CD4-positive, alpha-beta memory T cell (primary cell): ENCODE results near the gene PBRM1. TPM values are rescaled to one million over a fixed set of nuclear protein-coding genes. Genes with fewer than 3 reads are reported as not detected.

ENCODE experiments used
- CTCF ChIA-PET: fragments of 350-600 bp; sonication (Branson Sonifier 250); formaldehyde crosslinking; loops from one replicate; lab custom pipeline; 2021; ENCODE audit warnings: inconsistent platforms; ENCODE audit not compliant: partially characterized antibody; lab: Charles Lee
- POLR2A ChIA-PET: fragments of 350-600 bp; sonication (Branson Sonifier 250); formaldehyde crosslinking; loops from one replicate; lab custom pipeline; 2021; ENCODE audit not compliant: partially characterized antibody; lab: Charles Lee
- DNase-seq, 5 donors: peaks; one replicate each; pipeline versions ENCODE4 v3.0.0 to v3.0.0-alpha.2; 2020 to 2022; ENCODE audit warnings: mixed read lengths in 1 of 5
- H3K27ac ChIP-seq: one replicate; pipeline ENCODE4 v1.7.0; 2013; ENCODE audit warnings: low read depth, low read length
- H3K27me3 ChIP-seq: 2 replicates; pipeline ENCODE4 v1.7.0; 2013; ENCODE audit warnings: mild to moderate bottlenecking, low read length, moderate library complexity; ENCODE audit not compliant: insufficient read depth
- H3K36me3 ChIP-seq: 2 replicates; pipeline ENCODE4 v1.7.0; 2013; ENCODE audit warnings: mild to moderate bottlenecking, low read length, moderate library complexity; ENCODE audit not compliant: insufficient read depth
- H3K4me1 ChIP-seq: 2 replicates; pipeline ENCODE4 v1.7.0; 2013; ENCODE audit warnings: mild to moderate bottlenecking, low read length, moderate library complexity; ENCODE audit not compliant: insufficient read depth
- H3K4me3 ChIP-seq, 2 donors: one replicate each; pipeline ENCODE4 v1.7.0; 2013; ENCODE audit warnings: low read length in 2 of 2, mild to moderate bottlenecking in 1 of 2
- H3K9me3 ChIP-seq, 2 donors: one replicate each; pipeline ENCODE4 v1.7.0; 2013; ENCODE audit warnings: low read length in 2 of 2, control low read depth in 1 of 2; ENCODE audit not compliant: control insufficient read depth in 1 of 2
- H3K27ac Mint-ChIP-seq, 7 donors: one replicate each; pipeline ENCODE4 v1.8.0; 2020 to 2021; ENCODE audit warnings: mixed read lengths in 7 of 7, mild to moderate bottlenecking in 6 of 7, inconsistent platforms in 3 of 7, moderate library complexity in 3 of 7
- H3K27me3 Mint-ChIP-seq, 2 donors: one replicate each; pipeline ENCODE4 v1.8.0; 2020 to 2021; ENCODE audit warnings: mixed read lengths in 2 of 2
- H3K36me3 Mint-ChIP-seq, 2 donors: one replicate each; pipeline ENCODE4 v1.8.0; 2020 to 2021; ENCODE audit warnings: mixed read lengths in 2 of 2, inconsistent platforms in 1 of 2, mild to moderate bottlenecking in 1 of 2
- H3K4me1 Mint-ChIP-seq, 4 donors: one replicate each; pipeline ENCODE4 v1.8.0; 2020 to 2021; ENCODE audit warnings: mixed read lengths in 4 of 4, mild to moderate bottlenecking in 1 of 4
- H3K4me3 Mint-ChIP-seq, 8 donors: one replicate each; pipeline ENCODE4 v1.8.0; 2020 to 2021; ENCODE audit warnings: mixed read lengths in 8 of 8, mild to moderate bottlenecking in 7 of 8, moderate library complexity in 6 of 8, inconsistent platforms in 3 of 8
- H3K9me3 Mint-ChIP-seq, 8 donors: one replicate each; pipeline ENCODE4 v1.8.0; 2020 to 2021; ENCODE audit warnings: mixed read lengths in 8 of 8, mild to moderate bottlenecking in 5 of 8, inconsistent platforms in 3 of 8, moderate library complexity in 1 of 8
- intact Hi-C: fragments of 100-400 bp; cut with micrococcal nuclease; formaldehyde crosslinking; loops from one replicate; pipeline ENCODE4 v1.15.1; 2023
- polyA plus RNA-seq, 2 donors: library from polyadenylated mRNA; unstranded; fragments of 300-500 nt; fragmentation: Illumina TruSeq; gene quantifications; one replicate each; pipeline ENCODE4 v1.2.3, GENCODE V29; 2021
- total RNA-seq, 2 experiments: library from RNA; stranded (reverse); gene quantifications; one replicate each; pipeline ENCODE4 v1.2.3, GENCODE V29; 2021

PBRM1 gene
- total and polyA plus RNA-seq, 4 experiments from 2014 or later = 67.9 to 91.6 (median 76.3) TPM

GRCh38 chr3:52723935-52724334, 38.2 kb upstream of the PBRM1 start:
- POLR2A ChIA-PET = no interaction called here
- Histone ChIP-seq H3K4me1 (peaks cover 23% of the 10 kb centered on the region), H3K27ac (no peak overlapping the region), H3K36me3 (no peaks in the 10 kb centered on the region), H3K27me3 (no peaks in the 10 kb centered on the region), H3K4me3 (no peak overlapping the region), H3K9me3 (no peaks in the 10 kb centered on the region)
- Mint-ChIP-seq H3K27ac (no peak overlapping the region), H3K4me1 (peaks cover 15 to 28% (median 22%) of the 10 kb centered on the region in 4 donors), H3K4me3 (no peak overlapping the region), H3K27me3 (no peaks in the 10 kb centered on the region), H3K9me3 (peaks cover 0 to 21% (median 6%) of the 10 kb centered on the region in 8 donors), H3K36me3 (peaks cover 14 to 25% of the 10 kb centered on the region in 2 donors)
- no peak for DNase-seq
- intact Hi-C loops = no loop called here
- CTCF ChIA-PET = no interaction called here

- peaks cover 12 to 14% of the 10 kb centered on the region in 2 donors for H3K36me3 Mint-ChIP-seq
- no peak for DNase-seq
- intact Hi-C loops = no loop called here
- Histone ChIP-seq H3K36me3 (no peaks in the 10 kb centered on the region), H3K4me1 (peaks cover 23% of the 10 kb centered on the region), H3K4me3 (no peak overlapping the region), H3K27ac (no peak overlapping the region), H3K27me3 (no peaks in the 10 kb centered on the region), H3K9me3 (no peaks in the 10 kb centered on the region)
- H3K27ac Mint-ChIP-seq = peak overlapping the region in 3 of 7 donors; percentile 17 to 75 (median 18)
- ChIA-PET POLR2A (interaction anchor here (0.9 kb wide), 1 partner anchor 17 kb away, joined by 3 read pairs; the partner anchor contains the start of gene GLT8D1), CTCF (no interaction called here)
- no peaks in the 10 kb centered on the region for H3K27me3 Mint-ChIP-seq
- peaks cover 15 to 28% (median 22%) of the 10 kb centered on the region in 4 donors for H3K4me1 Mint-ChIP-seq
- H3K9me3 Mint-ChIP-seq = peaks cover 0 to 14% (median 0%) of the 10 kb centered on the region in 8 donors
- H3K4me3 Mint-ChIP-seq = no peak overlapping the region
Measured at GRCh38 chr3:52722491-52722890, 36.8 kb upstream of the PBRM1 start.

- DNase-seq = no peak
- Mint-ChIP-seq H3K4me1 (peaks cover 15 to 28% (median 22%) of the 10 kb centered on the region in 4 donors), H3K27me3 (no peaks in the 10 kb centered on the region), H3K36me3 (peaks cover 12 to 14% of the 10 kb centered on the region in 2 donors), H3K27ac (peak overlapping the region in 4 of 7 donors; percentile 50 to 95 (median 83)), H3K9me3 (peaks cover 0 to 14% (median 0%) of the 10 kb centered on the region in 8 donors), H3K4me3 (no peak overlapping the region)
- Histone ChIP-seq H3K4me3 (no peak overlapping the region), H3K9me3 (no peaks in the 10 kb centered on the region), H3K4me1 (peaks cover 23% of the 10 kb centered on the region), H3K36me3 (no peaks in the 10 kb centered on the region), H3K27ac (peak overlapping the region; percentile 4), H3K27me3 (no peaks in the 10 kb centered on the region)
- ChIA-PET POLR2A (interaction anchor here (0.6 to 2.2 kb wide), 2 partner anchors 13 to 16 kb away, joined by 3 to 16 read pairs; partner anchors contain the start of genes GLT8D1 and SPCS1), CTCF (no interaction called here)
- intact Hi-C loops = no loop called here
Measured at GRCh38 chr3:52721730-52722008, 36.0 kb upstream of the PBRM1 start.

- Histone ChIP-seq H3K27ac (peak overlapping the region; percentile 12), H3K4me1 (peaks cover 23% of the 10 kb centered on the region), H3K36me3 (no peaks in the 10 kb centered on the region), H3K4me3 (no peak overlapping the region), H3K9me3 (no peaks in the 10 kb centered on the region), H3K27me3 (no peaks in the 10 kb centered on the region)
- Mint-ChIP-seq H3K27ac (peak overlapping the region; percentile 67 to 95 (median 75)), H3K27me3 (no peaks in the 10 kb centered on the region), H3K4me1 (peaks cover 16 to 28% (median 23%) of the 10 kb centered on the region in 4 donors), H3K36me3 (peaks cover 13 to 14% of the 10 kb centered on the region in 2 donors), H3K9me3 (peaks cover 0 to 14% (median 0%) of the 10 kb centered on the region in 8 donors), H3K4me3 (peak overlapping the region; percentile 17 to 84 (median 55))
- POLR2A ChIA-PET = interaction anchor here (0.6 to 2.2 kb wide), 4 partner anchors 13 to 172 kb away, joined by 3 to 16 read pairs (median 4); partner anchors contain the start of genes GLT8D1 and SPCS1
- intact Hi-C loops = no loop called here
- peak; percentile 33 to 41 (median 34) for DNase-seq
- CTCF ChIA-PET = no interaction called here
Measured at GRCh38 chr3:52721002-52721729, 35.5 kb upstream of the PBRM1 start.

GRCh38 chr3:52719618-52720017, 33.9 kb upstream of the PBRM1 start:
- Mint-ChIP-seq H3K9me3 (peaks cover 0 to 14% (median 0%) of the 10 kb centered on the region in 8 donors), H3K4me1 (peaks cover 16 to 32% (median 22%) of the 10 kb centered on the region in 4 donors), H3K4me3 (peak overlapping the region in 1 of 8 donors; percentile 61), H3K27me3 (no peaks in the 10 kb centered on the region), H3K27ac (peak overlapping the region in 3 of 7 donors; percentile 15 to 89 (median 36)), H3K36me3 (peaks cover 9 to 11% of the 10 kb centered on the region in 2 donors)
- peaks cover 23% of the 10 kb centered on the region for H3K4me1 ChIP-seq
- no peak overlapping the region for H3K27ac ChIP-seq
- ChIA-PET POLR2A (interaction anchor here (2.2 kb wide), 1 partner anchor 14 kb away, joined by 16 read pairs; the partner anchor contains the start of genes GLT8D1 and SPCS1), CTCF (no interaction called here)
- intact Hi-C loops = no loop called here
- no peak overlapping the region for H3K4me3 ChIP-seq
- H3K36me3 ChIP-seq = no peaks in the 10 kb centered on the region
- DNase-seq = no peak
- H3K27me3 ChIP-seq = no peaks in the 10 kb centered on the region
- no peaks in the 10 kb centered on the region for H3K9me3 ChIP-seq

- DNase-seq = no peak
- H3K27me3 ChIP-seq = no peaks in the 10 kb centered on the region
- H3K9me3 ChIP-seq = no peaks in the 10 kb centered on the region
- CTCF ChIA-PET = no interaction called here
- POLR2A ChIA-PET = no interaction called here
- Mint-ChIP-seq H3K4me3 (no peak overlapping the region), H3K27me3 (no peaks in the 10 kb centered on the region), H3K4me1 (peaks cover 9 to 18% (median 11%) of the 10 kb centered on the region in 4 donors), H3K36me3 (peaks cover 9 to 11% of the 10 kb centered on the region in 2 donors), H3K9me3 (peaks cover 0 to 11% (median 0%) of the 10 kb centered on the region in 8 donors), H3K27ac (peak overlapping the region in 2 of 7 donors; percentile 39 to 62)
- peaks cover 9% of the 10 kb centered on the region for H3K4me1 ChIP-seq
- H3K36me3 ChIP-seq = peaks cover 6% of the 10 kb centered on the region
- no peak overlapping the region for H3K4me3 ChIP-seq
- intact Hi-C loops = no loop called here
- no peak overlapping the region for H3K27ac ChIP-seq
Measured at GRCh38 chr3:52715714-52716305, 30.1 kb upstream of the PBRM1 start.
